Hindlimb muscle (tissue), 1 donor: ENCODE measurements around the gene ARHGEF6. TPM values are rescaled to one million over a fixed set of nuclear protein-coding genes. Genes with fewer than 3 reads are reported as not detected.
"Not testable (repeated sequence)": the region's sequence is repeated elsewhere in the genome, so short reads cannot be mapped to it uniquely, and the experiment has no call there.

Experiments used
- DNase-seq: peaks from one replicate; pipeline ENCODE4 v3.0.0-alpha.2; 2013
- polyA plus RNA-seq: library from polyadenylated mRNA; unstranded; fragments of 120-200 nt; gene quantifications from one replicate; pipeline ENCODE4 v1.2.1, GENCODE V29; 2013; ENCODE audit not compliant: insufficient read length

Gene ARHGEF6
- polyA plus RNA-seq, 1 donor: 38.2 TPM

DNA sequence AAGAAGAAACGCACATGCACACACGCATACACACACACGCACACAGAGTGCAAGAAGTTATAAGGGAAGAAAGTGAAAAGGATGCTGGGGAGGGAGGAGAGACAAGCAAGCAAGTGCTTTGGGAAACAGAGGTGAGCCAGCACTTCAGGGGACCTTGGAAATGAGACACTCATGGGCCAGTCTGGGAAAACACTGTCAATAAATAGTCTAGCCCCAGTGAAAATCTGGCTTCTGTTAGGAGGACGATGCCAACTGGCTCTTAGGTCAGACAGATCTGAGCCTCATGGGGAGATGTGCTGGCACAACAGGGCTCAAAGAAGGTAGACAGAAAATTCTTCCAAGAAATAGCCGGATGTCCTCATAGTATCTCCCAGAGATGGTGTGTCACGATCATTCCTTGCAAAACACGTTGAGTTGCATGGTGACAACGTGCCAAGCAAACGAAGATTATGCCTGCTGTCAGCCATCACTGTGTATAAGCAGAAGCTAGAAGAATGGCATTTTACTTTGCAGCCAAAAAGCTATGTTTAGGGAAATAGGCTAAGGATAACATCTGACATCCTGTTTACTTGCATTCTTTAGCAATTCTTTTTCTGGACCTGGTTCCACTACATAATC lies 557 bp upstream of the ARHGEF6 start:
- DNase-seq: no peak

GRCh38 chrX:136780241-136780640 lies 491 bp downstream of the ARHGEF6 start:
- DNase-seq: no peak

DNA sequence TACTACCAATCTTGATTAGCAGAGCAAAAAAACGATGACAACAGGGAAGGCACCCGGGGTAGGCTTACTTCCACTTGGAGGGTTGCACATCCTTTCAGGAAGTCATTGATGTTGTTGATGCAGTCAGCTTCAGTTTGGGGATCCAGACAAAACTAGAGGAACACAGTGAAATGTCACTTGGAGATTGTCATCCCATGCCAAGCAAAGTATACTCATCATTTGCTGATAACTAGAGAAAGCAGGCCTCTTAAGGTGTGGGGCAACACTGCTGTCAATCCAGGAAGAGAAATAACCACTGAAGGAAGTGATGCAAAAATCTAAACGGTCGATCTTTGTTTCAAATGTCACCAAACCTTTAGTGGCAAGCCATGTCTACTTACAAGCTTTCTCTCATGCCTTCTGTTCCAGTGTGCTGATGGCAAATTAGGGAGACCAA lies 1.4 kb downstream of the ARHGEF6 start:
- no peak for DNase-seq

GRCh38 chrX:136778916-136779315 lies 1.8 kb downstream of the ARHGEF6 start:
- DNase-seq: no peak

GRCh38 chrX:136778020-136778419 lies 2.7 kb downstream of the ARHGEF6 start:
- DNase-seq: no peak

DNA sequence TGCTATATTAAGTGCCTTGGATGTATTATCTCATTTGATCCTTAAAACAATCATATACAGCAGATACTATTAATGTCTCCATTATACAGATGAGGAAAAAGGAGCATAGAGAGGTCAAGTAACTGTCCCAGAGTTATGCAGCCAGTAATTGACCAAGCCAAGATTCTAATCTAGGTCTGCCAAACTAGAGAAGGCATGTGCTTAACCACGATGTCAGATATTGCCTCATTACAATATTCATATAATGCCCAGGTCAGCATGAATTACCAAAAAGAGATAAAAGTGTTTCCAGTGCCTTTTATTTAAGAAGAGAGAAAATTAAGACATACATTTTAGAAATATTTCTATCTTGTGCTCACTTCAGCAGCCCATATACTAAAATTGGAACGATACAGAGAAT lies 7.1 kb downstream of the ARHGEF6 start:
- no peak for DNase-seq

- not testable (repeated sequence) for DNase-seq
Observed at GRCh38 chrX:136771869-136772268, 8.9 kb downstream of the ARHGEF6 start.

- no peak for DNase-seq
Observed at GRCh38 chrX:136768469-136769084, 12.2 kb downstream of the ARHGEF6 start.

DNA sequence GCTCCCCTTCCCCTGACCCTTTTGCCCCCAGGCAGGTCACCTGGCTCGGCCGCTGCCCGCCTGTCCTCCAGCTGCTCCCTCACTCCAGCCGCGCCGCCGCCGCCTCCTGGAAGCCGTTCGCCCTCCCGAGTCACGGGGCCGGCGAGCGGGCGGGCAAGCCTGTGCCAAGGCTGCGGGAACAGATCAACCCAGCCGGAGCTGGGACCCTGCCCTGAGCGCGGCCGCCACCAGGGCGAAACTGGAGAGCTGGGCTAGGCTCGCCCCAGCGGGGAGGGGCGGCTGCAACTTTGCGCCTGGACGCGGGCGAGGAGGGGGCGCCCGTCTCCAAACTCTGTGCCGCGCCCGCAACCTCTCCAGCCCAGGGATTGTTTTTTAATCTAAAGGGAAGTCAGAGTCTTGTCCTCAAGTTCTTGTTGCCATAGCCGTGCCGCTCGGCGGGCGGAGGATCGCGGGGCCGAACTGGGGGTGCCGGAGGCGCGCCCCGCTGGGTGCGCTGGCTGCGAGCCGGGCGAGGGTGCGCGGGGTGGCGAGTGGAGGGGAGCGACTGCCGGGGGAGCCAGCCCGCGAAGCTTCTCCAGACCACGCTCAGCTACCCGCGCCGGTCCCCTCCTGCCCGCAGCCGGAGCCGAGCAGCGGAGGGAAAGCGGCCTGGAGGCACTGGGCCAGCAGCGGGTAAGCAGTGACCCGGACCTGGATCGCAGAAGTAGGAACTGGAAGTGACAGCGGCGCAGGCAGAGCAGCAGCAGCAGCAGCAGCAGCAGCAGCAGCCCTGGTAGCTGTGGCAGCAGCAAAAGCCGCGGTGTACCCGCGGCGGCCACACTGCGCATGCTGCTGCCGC lies 13.4 kb downstream of the ARHGEF6 start:
- peak; percentile 66 for DNase-seq

DNA sequence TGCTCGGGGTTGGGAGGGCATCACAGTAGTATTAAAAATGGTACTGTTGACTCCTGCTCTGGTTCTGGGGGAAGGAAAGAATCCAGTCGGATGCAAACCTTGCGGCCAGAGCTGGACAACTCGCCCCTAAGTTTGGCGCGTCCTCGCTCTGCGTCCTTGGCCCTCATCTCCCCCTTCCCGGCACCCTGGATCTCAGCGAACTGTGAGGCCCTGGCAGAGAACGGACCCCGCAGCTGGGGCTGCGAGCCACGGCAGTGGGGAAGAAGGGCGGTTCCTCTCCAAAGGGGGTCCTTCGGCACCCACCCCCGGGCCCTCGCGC lies 14.0 kb downstream of the ARHGEF6 start:
- no peak for DNase-seq

DNA sequence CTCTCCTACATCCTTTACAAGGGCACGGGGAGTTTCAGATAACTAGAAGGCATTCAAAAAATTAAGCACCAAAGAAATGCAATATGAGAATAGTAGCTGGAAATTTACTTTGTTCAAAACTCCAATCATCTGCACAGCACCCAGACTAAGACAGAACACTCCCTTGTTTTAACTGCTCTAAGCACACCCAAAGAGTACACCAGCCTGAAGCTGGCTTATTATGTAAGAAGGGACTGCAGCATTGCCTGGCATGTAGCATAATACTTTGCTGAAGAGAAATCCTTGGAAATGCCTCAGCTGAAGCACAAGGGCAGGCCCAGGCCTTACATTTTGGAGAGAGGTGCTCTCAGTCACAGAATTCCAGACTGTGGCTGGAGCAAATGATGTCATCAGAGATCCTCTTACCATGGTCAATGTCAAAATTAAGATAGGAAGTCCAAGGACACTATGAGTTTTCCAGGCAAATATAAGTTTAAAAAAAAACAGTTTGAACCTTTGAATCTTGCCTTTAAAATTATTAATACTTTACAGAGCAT lies 14.8 kb downstream of the ARHGEF6 start:
- DNase-seq: no peak

GRCh38 chrX:136764206-136764605 lies 16.5 kb downstream of the ARHGEF6 start:
- no peak for DNase-seq

DNA sequence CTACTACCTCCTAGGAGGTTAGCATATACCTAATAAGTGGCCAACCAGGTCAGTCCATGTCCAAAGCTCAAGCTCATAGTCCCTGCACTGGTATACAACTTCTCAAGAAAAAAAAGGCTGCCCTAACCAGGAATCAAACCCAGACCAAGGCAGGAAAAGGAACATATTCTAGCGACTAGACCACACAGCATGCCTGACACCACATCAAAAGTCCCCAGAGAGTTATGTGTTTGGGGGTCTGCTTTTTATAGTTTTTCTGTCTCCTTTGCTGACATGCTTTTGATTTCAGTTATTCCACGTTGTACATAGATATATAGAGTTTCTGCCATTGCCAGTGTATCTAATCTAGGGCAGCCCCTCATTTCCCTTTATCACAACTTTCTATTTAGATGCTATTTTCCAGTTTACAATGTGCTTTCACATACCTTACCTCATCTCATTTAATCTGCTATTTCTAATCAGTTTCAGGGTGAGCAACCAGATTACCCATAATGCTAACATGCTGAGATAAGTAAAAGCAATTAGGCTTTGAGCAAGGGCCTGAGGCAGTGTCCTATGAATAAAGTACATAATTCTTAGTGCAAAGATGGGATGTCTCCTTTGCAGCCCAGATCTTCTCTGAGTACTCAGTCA lies 17.8 kb downstream of the ARHGEF6 start:
- DNase-seq: no peak

GRCh38 chrX:136761421-136761820 lies 19.3 kb downstream of the ARHGEF6 start:
- DNase-seq: no peak

- no peak for DNase-seq
Observed at GRCh38 chrX:136759968-136760367, 20.8 kb downstream of the ARHGEF6 start.

DNA sequence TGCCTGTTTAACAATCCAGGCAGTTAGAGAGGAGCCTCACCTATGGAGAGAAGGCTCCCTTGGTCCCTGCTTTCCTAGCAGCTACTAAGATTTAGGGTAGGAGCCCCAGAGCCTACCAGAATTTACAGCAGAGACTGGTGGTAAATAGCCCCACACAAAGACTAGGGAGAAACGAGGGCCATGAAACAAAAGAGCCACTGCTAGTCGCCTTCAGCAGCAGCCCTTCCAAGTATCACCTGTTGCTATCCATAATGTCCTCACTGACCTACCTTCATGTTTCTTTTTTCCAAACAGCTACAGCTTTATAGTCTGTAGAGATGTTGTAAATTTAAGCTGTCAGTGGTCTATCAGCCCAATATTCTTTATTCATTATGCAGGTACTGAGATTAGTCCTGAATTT lies 25.3 kb downstream of the ARHGEF6 start:
- DNase-seq: no peak

DNA sequence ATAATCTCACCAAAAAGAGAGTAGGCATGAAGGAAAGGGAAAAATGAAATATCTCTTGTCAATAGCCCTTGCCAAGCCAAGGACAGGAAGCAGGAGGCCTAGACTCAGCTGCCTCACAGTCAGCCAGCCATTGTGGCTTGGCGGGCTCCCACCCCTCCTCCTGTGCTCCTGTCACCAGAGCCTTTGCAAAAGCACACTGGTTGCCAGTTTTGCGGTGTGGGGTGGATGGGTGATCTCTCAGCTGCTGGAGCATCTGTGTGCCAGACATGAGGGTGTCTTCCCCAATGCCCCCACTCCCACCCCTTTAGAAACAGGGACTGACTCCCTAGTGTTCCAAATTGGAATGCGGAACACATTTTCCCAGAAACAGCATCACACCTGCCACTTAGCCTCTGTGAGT lies 26.1 kb downstream of the ARHGEF6 start:
- DNase-seq: peak; percentile 31

DNA sequence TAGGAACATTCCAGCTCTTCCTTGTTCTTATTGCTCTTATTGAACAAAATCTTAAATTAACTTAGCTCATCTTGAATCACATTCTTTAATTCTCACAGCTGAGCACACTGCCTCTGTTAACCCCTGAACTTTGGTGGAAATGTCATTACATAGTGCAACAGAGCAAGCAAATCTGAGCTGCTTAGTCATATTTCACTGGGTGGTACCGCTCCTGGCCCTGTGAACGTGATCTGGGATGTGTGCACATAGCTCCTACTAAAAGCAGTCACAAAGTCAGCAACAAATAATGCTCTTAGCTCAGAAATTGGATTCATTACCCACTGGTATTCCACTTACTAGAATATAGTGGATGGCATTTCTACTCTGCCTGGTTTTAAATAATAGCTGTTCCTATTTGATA lies 27.9 kb downstream of the ARHGEF6 start:
- DNase-seq: no peak

GRCh38 chrX:136752346-136752745 lies 28.4 kb downstream of the ARHGEF6 start:
- no peak for DNase-seq

GRCh38 chrX:136750364-136750763 lies 30.4 kb downstream of the ARHGEF6 start:
- DNase-seq: no peak

- DNase-seq: no peak
Observed at GRCh38 chrX:136747003-136747986, 33.4 kb downstream of the ARHGEF6 start.
